Stomach (tissue), 9 donors: ENCODE data around the gene TBXAS1. TPM values are rescaled to one million over a fixed set of nuclear protein-coding genes. Genes with fewer than 3 reads are reported as not detected.
A peak's percentile ranks its signal among the peaks of the same experiment; 100 is the strongest.

Experiments used
- DNase-seq, 2 donors: peaks; one replicate each; pipeline versions ENCODE4 v3.0.0 to v3.0.0-alpha.2; 2013 to 2019
- H3K27ac ChIP-seq, 5 donors: fragments of 200-600 bp in 4 of 5; sonication (generic) in 4 of 5; one replicate each; pipeline ENCODE4 v1.5.1; 2013 to 2019; ENCODE audit warnings: mild to moderate bottlenecking in 1 of 5, moderate library complexity in 1 of 5
- H3K27me3 ChIP-seq, 3 donors: fragments of 200-600 bp; sonication (generic); one replicate each; pipeline ENCODE4 v1.5.1; 2017 to 2019; ENCODE audit warnings: mixed run types in 1 of 3
- H3K36me3 ChIP-seq, 4 donors: fragments of 200-600 bp; sonication (generic); 1 replicate in 3 of 4; 2 replicates in 1 of 4; pipeline ENCODE4 v1.5.1; 2016 to 2019
- H3K4me1 ChIP-seq, 4 donors: fragments of 200-600 bp; sonication (generic); one replicate each; pipeline ENCODE4 v1.5.1; 2016 to 2019
- H3K4me3 ChIP-seq, 4 donors: fragments of 200-600 bp; sonication (generic) in 3 of 4; one replicate each; pipeline ENCODE4 v1.5.1; 2016 to 2019; ENCODE audit warnings: mild to moderate bottlenecking in 1 of 4
- H3K9me3 ChIP-seq, 4 donors: fragments of 200-600 bp; sonication (generic); one replicate each; pipeline ENCODE4 v1.5.1; 2016 to 2019
- CTCF ChIP-seq, 7 experiments: fragments of 450-650 bp in 4 of 7; fragments of 200-600 bp in 3 of 7; sonication (generic) in 3 of 7; IDR thresholded peaks; one replicate each; pipeline ENCODE4 v1.5.1; 2016 to 2019; ENCODE audit warnings: antibody characterized with exemption in 7 of 7, control low read depth in 2 of 7, mild to moderate bottlenecking in 1 of 7
- EP300 ChIP-seq: sonication (generic); formaldehyde crosslinking; IDR thresholded peaks from one replicate; pipeline ENCODE4 v1.6.1; 2017; ENCODE audit warnings: antibody characterized with exemption
- POLR2A ChIP-seq, 4 donors: fragments of 450-650 bp; IDR thresholded peaks; one replicate each; pipeline ENCODE4 v1.6.1; 2016; ENCODE audit warnings: antibody characterized with exemption in 4 of 4, control low read depth in 2 of 4, mild to moderate bottlenecking in 1 of 4, moderate library complexity in 1 of 4
- POLR2AphosphoS5 ChIP-seq, 3 donors: sonication (generic); formaldehyde crosslinking; IDR thresholded peaks; one replicate each; pipeline ENCODE4 v1.6.1; 2016; ENCODE audit warnings: antibody characterized with exemption in 3 of 3
- WGBS, 5 donors: extraction: QIAGEN DNeasy Blood & Tissue Kit in 3 of 5; methylation state at CpG; one replicate each; pipeline versions ENCODE4 v1.1.5 to v1.1.7; 2013 to 2018; 5-methylcytosine and 5-hydroxymethylcytosine counted together
- intact Hi-C: fragments of 100-400 bp; cut with DNase I; formaldehyde crosslinking; loops from one replicate; pipeline ENCODE4 v1.15.1; 2023; ENCODE audit warnings: low total_unique reads
- polyA plus RNA-seq, 3 donors: library from polyadenylated mRNA; stranded (reverse); fragments of 200-250 nt; gene quantifications; one replicate each; pipeline ENCODE4 v1.2.3, GENCODE V29; 2013
- total RNA-seq, 5 donors: library from RNA; depleted of rRNA; stranded (reverse); fragments of >200 nt; gene quantifications; one replicate each; pipeline versions ENCODE4 v1.1.0 to v1.2.3, GENCODE V29; 2014 to 2016
- donor health status: healthy with polysubstance abuse.
- donor health status: Bipolar disorder and iron deficiency.
- donor health status: healthy.

The TBXAS1 gene
- total and polyA plus RNA-seq, 8 donors = 1.4 to 92.8 (median 15.1) TPM

DNA sequence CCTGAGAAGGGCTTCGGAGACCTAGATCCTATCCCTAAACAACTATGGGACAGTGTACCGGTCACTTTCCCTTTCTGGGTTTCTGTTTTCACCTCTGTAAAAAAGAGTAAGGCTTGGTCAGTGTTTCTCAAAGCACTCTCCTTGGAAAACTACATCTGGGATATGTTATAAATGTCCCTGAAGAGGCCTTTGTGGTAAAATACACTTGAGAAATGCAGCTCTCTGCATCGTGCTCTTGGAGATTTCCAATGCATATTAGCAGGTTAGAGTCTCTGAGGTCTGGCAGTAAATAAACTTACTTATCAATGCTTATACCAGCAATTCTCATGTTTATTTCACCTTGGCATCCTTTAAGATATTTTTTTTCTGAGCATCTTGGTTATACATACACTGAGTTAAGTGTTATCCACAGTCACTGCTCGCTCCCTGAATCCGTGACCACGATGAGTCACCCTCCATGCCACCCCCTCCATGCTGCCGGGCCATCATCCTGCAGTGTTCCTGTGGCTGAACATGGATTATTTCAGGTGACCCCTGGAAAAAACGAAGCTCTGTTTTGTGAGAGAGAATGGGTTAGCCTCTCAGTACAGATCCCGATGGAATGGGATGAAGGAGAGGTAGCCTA is 3.3 kb upstream of the TBXAS1 start:
- no peak overlapping the region for H3K4me3 ChIP-seq
- H3K27me3 ChIP-seq = no peaks in the 10 kb centered on the region
- H3K4me1 ChIP-seq = peaks cover 10 to 34% (median 17%) of the 10 kb centered on the region in 4 donors
- no peaks in the 10 kb centered on the region for H3K9me3 ChIP-seq
- 54 to 71% (median 71%) methylated on average over 9 of the region's 9 CpGs for WGBS, 5 donors
- TF ChIP-seq POLR2A (IDR thresholded peaks at IDR 0.05) = no peak
- TF ChIP-seq POLR2AphosphoS5 (IDR thresholded peaks at IDR 0.05) = no peak
- TF ChIP-seq EP300 = no peak
- TF ChIP-seq CTCF (IDR thresholded peaks at IDR 0.05) = no peak
- H3K36me3 ChIP-seq = no peaks in the 10 kb centered on the region
- intact Hi-C loops = no loop called here
- no peak overlapping the region for H3K27ac ChIP-seq
- no peak for DNase-seq

GRCh38 chr7:139827042-139827441 is 2.0 kb upstream of the TBXAS1 start:
- intact Hi-C loops = no loop called here
- DNase-seq = no peak
- H3K36me3 ChIP-seq = no peaks in the 10 kb centered on the region
- no peaks in the 10 kb centered on the region for H3K27me3 ChIP-seq
- TF ChIP-seq CTCF (IDR thresholded peaks at IDR 0.05) = peak in 1 of 7 experiments; percentile 10
- TF ChIP-seq POLR2AphosphoS5 (IDR thresholded peaks at IDR 0.05) = no peak
- peaks cover 19 to 44% (median 24%) of the 10 kb centered on the region in 4 donors for H3K4me1 ChIP-seq
- H3K27ac ChIP-seq = no peak overlapping the region
- no peaks in the 10 kb centered on the region for H3K9me3 ChIP-seq
- H3K4me3 ChIP-seq = no peak overlapping the region

GRCh38 chr7:139828446-139828845 is 618 bp upstream of the TBXAS1 start:
- Histone ChIP-seq H3K36me3 (no peaks in the 10 kb centered on the region), H3K4me1 (peaks cover 19 to 44% (median 24%) of the 10 kb centered on the region in 4 donors), H3K27me3 (no peaks in the 10 kb centered on the region), H3K27ac (peak overlapping the region in 4 of 5 donors; percentile 78 to 91 (median 88)), H3K4me3 (no peak overlapping the region), H3K9me3 (no peaks in the 10 kb centered on the region)
- WGBS, 5 donors = 70 to 86% (median 79%) methylated on average over 2 of the region's 2 CpGs
- no peak for TF ChIP-seq POLR2A (IDR thresholded peaks at IDR 0.05)
- no peak for TF ChIP-seq POLR2AphosphoS5 (IDR thresholded peaks at IDR 0.05)
- TF ChIP-seq CTCF (IDR thresholded peaks at IDR 0.05) = no peak
- TF ChIP-seq EP300 = no peak
- DNase-seq = no peak
- intact Hi-C loops = no loop called here

GRCh38 chr7:139829775-139830117 is 682 bp downstream of the TBXAS1 start:
- TF ChIP-seq CTCF (IDR thresholded peaks at IDR 0.05) = no peak
- TF ChIP-seq EP300 = no peak
- WGBS, 5 donors = 31 to 51% (median 34%) methylated on average over 3 of the region's 3 CpGs
- H3K9me3 ChIP-seq = no peaks in the 10 kb centered on the region
- H3K27ac ChIP-seq = peak overlapping the region; percentile 39 to 91 (median 85)
- no peaks in the 10 kb centered on the region for H3K36me3 ChIP-seq
- H3K27me3 ChIP-seq = no peaks in the 10 kb centered on the region
- no peak for DNase-seq
- H3K4me3 ChIP-seq = peak overlapping the region in 3 of 4 donors; percentile 23 to 40 (median 33)
- intact Hi-C loops = no loop called here
- peaks cover 19 to 44% (median 24%) of the 10 kb centered on the region in 4 donors for H3K4me1 ChIP-seq
